GM21528 (cell line): ENCODE measurements around the gene EPHB4.
"Not testable (repeated sequence)": the region's sequence is repeated elsewhere in the genome, so short reads cannot be mapped to it uniquely, and the experiment has no call there.

Experiments used
- ATAC-seq: cut with Tn5 transposase; IDR thresholded peaks from one replicate; pipeline ENCODE4 v1.9.1; 2021; ENCODE audit warnings: mild to moderate bottlenecking, moderate library complexity; ENCODE audit not compliant: unreplicated experiment, low FRiP score

The EPHB4 gene

DNA sequence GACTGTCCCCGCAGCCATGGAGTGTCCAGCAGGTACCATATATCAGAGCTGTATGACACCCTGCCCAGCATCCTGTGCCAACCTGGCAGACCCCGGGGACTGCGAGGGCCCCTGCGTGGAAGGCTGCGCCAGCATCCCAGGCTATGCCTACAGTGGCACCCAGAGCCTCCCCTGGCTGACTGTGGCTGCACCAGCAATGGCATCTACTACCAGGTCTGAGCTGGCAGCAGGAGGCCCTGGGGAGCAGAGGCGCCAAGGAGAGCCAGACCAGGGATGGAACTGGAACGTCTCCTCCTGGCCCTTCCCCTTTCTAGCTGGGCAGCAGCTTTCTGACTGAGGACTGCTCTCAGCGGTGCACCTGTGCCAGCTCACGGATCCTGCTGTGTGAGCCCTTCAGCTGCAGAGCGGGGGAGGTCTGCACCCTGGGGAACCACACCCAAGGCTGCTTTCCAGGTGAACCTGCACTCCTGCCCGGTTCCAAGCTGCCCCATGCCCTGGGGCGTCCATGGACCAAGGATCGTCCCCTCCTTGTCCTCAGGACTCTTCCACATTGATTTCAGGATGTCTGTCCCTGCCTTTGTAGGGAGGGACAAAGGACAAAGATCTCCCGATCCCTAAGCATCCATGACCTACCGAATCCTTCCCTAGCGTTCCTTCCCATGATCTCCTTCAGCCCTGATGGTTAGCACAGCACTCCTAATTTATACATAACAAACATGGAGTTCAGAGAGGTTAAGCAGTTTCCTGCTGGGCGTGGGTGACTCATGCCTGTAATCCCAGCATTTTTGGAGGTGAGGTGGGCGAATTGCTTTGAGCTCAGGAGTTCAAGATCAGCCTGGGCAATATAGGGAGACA is 33.3 kb downstream of the EPHB4 start:
- no peak for ATAC-seq

DNA sequence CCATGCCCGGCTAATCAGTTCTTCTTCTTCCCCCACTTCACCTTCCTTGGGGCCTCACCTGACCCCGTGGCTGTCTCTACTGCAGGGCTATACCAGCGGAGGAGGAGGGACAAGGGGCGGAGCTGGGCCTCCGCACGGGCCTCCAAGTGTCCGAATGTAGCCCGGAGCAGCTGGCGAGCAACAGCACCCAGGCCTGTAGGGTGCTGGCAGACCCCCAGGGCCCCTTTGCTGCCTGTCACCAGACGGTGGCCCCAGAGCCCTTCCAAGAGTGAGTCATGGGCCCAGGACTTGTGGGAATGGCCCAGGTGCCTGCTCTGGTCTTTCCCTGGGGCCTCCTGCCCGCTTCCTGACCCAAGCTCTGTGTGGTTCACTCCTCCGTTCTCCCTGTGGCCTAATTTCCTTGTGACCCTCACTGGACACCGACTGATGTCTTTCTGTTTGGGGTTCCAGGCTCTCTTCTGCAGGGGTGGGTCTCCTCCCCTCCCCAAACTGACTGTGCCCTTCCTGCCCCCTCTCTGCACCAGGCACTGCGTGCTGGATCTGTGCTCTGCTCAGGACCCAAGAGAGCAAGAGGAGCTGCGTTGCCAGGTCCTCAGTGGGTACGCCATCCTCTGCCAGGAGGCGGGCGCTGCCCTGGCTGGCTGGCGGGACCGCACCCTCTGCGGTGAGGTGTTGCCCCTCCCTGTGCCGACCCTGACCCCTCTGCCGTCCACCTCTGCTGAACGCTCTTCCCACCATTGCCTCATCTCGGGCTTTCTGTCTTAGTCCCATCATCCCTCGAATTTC is 35.2 kb downstream of the EPHB4 start:
- no peak for ATAC-seq

DNA sequence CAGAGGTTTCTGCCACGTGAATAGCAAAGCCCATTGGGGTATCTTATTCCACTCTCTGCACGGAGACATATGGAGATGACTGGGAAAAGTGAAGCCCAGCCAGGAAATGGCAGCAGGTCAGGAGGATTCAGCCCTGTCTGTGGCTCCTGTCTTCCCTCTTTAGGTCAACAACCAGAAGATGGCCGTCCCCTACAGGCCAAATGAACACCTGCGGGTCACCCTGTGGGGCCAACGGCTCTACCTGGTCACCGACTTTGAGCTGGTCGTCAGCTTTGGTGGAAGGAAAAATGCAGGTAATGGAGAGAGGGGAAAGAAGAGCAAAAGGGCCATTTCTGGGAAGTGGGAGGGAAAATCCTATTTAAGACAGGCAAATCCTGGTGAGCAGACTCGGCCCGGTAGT is 38.3 kb downstream of the EPHB4 start:
- no peak for ATAC-seq

DNA sequence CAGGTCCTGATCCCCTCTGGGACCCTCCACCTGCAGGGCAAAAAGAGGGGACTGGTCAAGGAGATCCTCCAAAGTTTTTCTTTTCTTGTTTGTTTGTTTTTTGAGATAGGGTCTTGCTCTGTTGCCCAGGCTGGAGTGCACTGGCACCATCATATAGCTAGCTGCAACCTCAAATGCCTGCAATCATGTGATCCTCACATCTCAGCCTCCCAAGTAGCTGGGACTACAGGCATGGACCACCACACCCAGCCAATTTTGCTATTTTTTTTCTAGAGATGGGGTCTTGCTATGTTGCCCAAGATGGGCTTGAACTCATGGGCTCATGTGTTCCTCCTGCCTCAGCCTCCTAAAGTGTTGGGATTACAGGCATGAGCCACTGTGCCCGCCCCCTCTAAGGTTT is 41.0 kb downstream of the EPHB4 start:
- ATAC-seq = no peak

GRCh38 chr7:100785878-100786277 is 41.4 kb downstream of the EPHB4 start:
- ATAC-seq = no peak

GRCh38 chr7:100783804-100784203 is 43.5 kb downstream of the EPHB4 start:
- no peak for ATAC-seq

GRCh38 chr7:100781255-100781654 is 46.1 kb downstream of the EPHB4 start:
- ATAC-seq = no peak

DNA sequence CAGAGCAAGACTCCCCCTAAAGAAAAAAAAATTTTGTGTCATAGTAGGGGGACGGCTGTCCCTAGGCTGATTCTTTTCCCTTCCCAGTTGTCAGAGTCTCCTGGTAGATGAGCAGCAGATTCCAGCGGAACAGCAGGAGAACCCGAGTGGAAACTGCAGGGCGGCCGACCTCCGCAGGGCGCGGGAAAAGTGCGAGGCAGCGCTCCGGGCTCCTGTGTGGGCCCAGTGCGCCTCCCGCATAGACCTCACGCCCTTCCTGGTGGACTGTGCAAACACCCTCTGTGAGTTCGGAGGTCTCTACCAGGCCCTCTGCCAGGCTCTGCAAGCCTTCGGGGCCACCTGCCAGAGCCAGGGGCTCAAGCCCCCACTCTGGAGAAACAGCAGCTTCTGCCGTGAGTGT is 48.0 kb downstream of the EPHB4 start:
- no peak for ATAC-seq

DNA sequence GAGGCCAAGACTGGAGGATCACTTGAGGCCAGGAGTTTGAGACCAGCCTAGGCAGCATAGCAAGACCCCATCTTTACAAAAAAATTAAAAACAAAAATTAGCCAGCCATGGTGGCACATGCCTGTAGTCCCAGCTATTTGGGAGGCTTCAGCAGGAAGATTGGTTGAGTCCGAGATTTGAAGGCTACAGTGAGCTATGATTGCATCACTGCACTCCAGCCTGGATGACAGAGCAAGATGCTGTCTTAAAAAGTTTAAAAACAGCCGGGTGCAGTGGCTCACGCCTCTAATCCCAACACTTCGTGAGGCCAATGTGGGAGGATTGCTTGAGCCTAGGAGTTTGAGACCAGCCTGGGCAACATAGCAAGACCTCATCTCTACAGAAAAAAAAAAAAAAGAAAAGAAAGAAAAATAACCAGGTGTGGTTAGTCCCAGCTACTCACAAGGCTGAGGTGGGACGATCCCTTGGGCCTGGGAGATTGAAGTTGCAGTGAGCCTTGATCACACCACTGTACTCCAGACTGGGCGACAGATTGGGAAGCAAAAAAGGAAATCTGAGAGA is 49.2 kb downstream of the EPHB4 start:
- no peak for ATAC-seq

GRCh38 chr7:100773491-100773890 is 53.8 kb downstream of the EPHB4 start:
- ATAC-seq = no peak

- no peak for ATAC-seq
Measured at GRCh38 chr7:100768784-100769183, 58.5 kb downstream of the EPHB4 start.

- ATAC-seq = no peak
Measured at GRCh38 chr7:100765250-100765649, 62.1 kb downstream of the EPHB4 start.

- no peak for ATAC-seq
Measured at GRCh38 chr7:100764841-100765240, 62.5 kb downstream of the EPHB4 start.

DNA sequence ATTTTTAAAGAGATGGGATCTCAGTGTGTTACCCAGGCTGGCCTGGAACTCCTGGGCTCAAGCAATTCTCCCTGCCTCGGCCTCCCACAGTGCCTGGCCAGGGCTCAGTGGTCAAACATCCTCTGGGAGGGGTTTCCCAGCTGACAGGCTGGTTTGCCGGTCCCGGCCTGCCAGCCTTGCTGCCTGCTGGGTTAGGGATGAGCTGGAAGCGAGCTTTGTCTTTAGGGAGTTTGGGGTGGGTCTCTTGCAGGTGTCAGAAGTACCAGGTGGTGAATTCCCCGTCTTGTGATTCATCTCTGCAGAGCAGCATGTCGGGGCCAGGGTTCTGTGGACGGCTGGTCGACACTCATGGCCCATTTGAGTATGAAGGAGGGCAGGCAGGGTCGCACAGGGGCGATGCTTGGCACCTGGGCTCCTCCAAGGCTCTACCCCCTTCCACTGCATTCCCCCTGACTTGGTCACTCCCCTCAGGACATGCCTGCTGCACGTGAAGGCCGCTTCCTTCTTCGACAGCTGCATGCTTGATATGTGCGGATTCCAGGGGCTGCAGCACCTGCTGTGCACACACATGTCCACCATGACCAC is 63.7 kb downstream of the EPHB4 start:
- ATAC-seq = no peak

DNA sequence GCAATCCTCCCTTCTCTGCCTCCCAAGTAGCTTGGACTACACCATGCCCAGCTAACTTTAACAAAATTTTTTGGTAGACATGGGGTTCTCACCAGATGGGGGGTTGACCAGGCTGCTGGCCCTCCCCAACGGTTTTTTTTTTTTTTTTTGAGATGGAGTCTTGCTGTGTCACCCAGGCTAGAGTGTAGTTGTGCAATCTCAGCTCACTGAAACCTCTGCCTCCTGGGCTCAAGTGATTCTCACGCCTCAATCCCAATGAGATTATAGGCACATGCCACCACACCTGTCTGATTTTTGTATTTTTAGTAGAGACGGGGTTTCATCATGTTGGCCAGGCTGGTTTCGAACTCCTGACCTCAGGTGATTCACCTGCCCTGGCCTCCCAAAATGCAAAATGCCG is 64.5 kb downstream of the EPHB4 start:
- not testable (repeated sequence) for ATAC-seq

GRCh38 chr7:100759357-100760171 is 67.8 kb downstream of the EPHB4 start:
- ATAC-seq = no peak

DNA sequence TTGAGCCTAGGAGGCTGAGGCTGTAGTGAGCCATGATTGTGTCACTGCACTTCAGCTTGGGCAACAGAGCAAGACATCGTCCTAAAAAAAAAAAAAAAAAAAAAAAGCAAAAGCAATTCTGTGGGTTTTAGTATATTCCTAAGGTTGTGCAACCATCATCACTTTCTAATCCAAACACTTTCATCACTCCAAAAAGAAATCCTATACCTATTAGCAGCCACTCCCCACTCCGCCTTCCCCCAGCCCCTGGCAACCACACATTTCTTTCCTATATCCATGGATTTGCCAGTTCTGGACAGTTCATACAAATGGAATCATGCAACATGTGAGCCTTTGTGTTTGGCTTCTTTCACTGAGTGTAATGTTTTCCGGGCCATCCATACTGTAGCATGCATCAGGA is 73.6 kb downstream of the EPHB4 start:
- no peak for ATAC-seq

GRCh38 chr7:100752994-100753393 is 74.3 kb downstream of the EPHB4 start:
- ATAC-seq = no peak
